OCI-M1 (cell line): ENCODE measurements around the gene STAU1.
"Not testable (repeated sequence)": the region's sequence is repeated elsewhere in the genome, so short reads cannot be mapped to it uniquely, and the experiment has no call there.

Source experiments
- DNase-seq: peaks from one replicate; lab custom pipeline; 2025; lab: John Stamatoyannopoulos, UW

Gene STAU1

DNA sequence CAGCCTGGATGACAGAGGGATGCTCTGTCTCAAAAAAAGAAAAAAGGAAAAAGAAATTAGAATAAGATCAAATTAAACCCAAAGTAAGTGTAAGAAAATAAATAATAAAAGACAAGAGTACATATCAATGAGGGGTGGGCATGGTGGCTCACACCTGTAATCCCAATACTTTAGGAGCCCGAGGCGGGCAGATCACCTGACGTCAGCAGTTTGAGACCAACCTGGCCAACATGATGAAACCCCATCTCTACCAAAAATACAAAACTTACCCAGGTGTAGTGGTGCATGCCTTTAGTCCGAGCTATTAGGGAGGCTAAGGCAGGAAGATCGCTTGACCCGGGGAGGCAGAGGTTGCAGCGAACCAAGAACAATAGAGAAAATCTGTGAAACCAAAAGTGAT is 14.9 kb upstream of the STAU1 start:
- DNase-seq = no peak

DNA sequence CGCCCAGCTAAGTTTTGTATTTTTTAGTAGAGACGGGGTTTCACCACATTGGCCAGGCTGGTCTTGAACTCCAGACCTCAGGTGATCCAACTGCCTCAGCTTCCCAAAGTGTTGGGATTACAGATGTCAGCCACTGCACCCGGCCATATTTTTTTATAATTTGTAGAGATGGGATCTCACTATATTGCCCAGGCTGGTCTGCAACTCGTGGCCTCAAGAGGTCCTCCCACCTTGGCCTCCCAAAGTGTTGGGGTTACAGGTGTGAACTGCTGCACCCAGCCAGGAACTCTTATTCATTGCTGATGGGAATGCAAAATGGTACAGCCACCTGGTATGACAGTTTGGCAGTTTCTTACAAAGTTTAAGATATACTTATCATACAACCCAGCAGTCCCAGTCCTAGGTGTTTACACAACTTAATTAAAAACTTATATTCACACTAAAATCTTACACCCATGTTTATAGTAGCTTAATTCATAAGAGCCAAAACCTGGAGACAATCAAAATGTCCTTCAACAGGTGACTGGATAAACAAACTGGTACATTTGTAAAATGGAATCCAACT is 11.7 kb upstream of the STAU1 start:
- no peak for DNase-seq

DNA sequence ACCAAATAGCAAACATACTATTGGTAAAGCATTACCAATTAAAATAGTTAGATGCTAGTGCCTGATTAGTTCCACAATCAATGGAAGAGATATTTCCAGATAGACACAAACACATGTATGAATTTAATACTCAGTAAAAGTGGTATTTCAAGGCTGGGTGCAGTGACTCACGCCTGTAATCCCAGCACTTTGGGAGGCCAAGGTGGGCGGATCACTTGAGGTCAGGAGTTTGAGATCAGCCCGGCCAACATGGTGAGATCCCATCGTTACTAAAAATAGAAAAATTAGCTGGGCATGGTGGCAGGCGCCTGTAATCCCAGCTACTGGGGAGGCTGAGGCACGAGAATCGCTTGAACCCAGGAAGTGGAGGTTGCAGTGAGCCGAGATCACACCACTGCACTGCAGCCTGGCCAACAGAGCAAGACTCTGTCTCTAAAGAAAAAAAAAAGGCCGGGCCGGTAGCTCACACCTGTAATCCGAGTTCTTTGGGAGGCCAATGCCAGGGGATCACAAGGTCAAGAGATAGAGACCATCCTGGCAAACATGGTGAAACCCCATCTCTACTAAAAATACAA is 4.9 kb upstream of the STAU1 start:
- DNase-seq = not testable (repeated sequence)

DNA sequence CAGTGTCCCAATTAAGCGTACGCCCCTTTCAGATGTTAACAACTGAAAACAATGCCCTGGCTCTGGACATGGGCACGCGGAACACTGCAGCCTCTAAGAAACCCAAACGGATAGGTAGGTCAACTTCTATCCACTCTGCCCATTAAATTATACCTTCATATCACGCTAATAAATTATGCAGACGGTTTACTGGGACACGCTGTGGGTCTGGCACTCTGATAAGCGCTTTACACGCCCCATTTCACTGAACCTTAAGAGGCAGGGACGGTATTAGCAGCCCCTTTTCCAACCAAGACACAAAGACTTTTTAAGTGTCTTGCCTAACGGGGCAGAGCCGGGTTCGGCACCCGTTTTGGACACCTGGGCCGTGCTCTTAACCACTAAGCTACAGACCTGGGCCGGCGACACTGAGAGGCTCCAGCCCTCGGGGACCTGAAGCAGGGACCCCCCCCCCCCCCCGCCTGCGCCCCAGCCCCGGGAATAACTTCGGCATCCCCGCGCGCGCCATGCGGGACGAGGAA is 744 bp downstream of the STAU1 start:
- peak; percentile 76 for DNase-seq

DNA sequence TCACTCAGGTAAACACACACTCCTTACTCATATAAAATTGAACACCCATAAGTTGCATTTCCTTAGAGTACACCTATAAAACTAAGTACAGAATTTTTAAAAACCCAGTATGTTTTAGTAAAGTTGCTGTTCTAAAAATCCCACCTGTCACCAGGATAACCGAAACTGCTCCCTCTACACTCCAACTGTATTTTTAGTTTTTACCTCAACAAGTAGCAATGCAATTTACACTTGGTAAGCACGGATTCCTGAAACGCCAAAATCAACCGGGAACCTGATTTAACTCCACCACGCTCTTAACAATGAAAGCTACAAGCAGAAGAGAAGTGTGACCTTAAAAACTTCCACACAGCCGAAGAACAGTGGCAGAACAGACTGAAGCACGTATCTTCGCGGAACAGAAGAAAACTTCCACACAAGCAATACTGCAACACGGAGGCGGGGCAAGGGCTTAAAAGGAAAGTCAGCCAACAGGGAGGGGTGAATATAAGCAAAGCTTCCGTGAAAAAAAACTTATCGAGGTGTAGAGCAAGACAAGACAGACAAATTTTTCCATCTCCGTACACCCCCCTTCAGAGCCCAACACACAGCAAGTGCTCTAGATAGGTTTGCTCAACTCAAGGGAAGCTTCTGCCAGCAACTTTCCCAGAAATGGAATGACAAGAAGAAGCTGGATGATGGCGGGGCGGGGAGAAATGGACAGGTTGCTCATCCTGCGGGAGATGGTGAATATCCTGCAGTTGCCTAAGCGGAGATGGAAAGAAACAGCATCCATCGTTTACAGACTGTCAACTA is 1.4 kb downstream of the STAU1 start:
- peak; percentile 83 for DNase-seq

DNA sequence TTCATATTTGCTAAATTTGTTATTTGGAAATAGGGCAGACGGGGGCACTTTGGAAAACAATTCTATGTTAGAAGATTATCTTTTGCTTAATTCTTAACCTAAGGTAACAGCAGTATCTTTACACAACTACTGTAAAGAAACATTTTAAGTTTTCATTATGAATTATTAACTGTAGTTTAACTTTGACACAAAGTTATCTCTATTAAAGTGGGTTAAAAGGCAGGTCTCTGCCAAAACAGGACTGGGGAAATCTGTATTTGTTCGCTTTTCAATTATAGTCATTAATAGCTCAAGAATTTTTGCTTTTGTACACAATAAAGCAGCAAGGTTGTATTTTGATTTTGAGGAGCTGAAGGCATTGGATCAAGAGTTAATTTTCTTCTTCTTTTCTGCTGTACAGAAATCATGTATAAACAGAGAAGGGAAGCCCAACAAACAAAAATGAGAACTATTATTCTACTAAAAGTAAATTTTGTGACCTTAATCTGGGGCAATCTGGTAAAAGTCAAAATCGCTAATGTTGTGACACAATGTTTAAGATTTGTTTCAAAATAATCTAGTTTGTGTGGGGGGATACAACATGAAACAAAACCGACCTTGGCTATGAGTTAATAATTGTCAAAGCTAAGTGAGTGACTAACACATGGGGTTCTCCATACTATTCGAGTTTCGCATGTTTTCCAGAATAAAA is 2.9 kb downstream of the STAU1 start:
- no peak for DNase-seq

DNA sequence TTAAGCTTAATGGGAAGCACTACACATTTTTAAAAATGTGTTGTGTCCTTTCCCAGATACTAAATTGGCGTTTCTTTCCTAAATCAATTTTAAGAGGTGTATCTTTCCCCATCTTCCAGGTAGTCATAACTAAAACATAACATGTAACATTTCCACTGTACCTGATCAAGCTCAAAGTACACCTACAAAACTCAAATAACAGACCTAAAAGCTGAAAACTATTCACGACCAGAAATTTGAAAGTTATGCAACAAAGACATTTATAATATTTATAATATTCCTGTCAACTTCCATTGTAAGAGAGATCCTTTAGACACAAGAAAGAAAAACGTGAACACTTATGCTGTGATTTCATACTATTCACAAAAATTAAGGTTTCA is 3.5 kb downstream of the STAU1 start:
- no peak for DNase-seq

DNA sequence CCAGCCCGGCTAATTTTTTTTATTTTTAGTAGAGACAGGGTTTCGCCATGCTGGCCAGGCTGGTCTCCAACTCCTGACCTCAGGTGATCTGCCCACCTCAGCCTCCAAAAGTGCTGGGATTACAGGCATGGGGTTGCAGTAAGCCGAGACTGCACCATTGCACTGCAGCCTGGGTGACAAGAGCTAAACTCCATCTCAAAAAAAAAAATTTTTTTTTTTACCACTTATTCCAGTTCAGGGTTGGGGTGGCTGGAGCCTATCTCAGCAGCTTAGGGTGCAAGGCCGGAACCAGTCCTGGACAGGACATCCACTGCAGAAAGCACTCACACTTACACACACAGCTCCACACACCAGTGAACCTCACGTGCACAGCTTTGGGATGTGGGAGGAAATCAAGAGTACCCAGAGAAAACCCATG is 4.0 kb downstream of the STAU1 start:
- not testable (repeated sequence) for DNase-seq

DNA sequence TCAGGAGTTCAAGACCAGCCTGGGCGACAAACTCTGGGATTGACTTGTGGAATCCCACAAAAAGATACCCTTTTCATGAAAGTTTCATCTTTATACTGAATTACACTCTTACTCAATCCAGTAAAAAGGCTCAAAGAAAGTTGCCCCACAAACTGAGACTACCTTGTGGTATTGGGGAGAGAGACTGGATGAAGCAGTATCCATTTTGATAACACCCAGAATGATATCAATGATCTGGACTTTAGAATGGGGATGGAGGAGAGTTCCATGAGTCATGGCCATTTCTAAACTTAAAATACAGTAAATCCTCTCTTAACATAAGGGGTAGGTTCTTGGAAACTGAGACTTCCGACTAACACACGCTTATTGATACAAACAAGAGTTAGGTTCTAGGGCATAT is 4.7 kb downstream of the STAU1 start:
- DNase-seq = no peak

DNA sequence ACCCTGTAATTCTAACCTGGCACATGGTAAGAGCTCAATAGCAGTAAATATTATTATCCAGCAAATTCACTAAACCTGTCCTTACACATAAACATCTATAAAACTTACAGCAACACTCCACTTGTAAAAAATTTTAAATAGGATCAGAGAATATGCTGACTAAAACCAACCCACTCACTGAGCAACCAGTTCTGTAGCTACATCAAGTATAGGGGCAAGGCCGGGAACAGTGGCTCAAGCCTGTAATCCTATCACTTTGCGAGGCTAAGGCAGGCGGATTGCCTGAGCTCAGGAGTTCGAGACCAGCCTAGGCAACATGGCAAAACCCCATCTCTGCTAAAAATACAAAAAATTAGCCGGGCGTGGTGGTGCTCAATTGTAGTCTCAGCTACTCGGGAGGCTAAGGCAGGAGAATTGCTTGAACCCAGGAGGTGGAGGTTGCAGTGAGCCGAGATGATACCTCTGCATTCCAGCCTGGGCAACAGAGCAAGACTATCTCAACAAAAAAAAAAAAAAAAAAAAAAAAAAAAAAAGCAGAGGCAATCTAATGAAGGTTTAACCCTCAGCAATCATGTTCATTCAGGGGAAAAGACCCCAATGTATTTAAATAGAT is 6.8 kb downstream of the STAU1 start:
- DNase-seq = no peak

DNA sequence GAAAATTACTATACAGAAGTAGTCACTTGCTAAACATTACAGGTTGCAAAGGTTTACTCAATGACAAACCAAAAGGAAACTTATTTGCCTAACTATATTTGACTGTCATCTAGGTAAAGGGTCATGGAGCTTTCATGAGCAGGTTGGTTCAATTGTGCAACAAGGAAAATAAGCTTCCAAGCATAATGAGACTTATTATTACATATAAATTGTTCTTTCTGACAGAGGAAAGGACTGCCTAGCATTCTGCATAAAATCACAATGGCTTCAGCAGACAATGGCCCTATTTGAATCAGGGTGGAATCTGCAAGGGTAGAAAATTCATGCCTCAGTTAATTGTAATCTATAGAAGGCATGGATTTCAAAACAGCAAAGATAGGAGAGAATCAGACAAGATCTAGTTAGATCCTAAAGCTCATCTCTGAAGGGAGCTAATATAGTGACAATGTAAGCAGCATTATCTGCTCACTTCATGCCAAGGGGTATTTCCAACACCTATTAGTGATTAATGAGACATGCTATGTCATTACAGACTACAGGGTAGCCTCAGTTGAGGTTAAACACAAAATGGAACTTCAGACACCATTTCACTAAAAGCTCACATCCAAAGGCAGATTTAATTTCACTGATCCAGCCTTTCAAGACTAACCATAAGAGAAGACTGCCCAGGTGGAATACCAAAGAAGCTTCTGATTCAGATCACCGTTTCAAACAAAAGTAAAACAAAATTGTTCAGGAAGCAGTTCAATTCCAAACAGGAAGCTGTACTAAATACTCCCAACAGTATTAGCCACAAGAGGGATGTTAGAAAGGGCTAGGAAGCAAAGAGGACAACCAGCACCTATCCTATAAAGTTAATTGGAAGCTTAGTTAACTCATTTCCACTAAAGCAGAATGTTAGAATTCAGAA is 8.5 kb downstream of the STAU1 start:
- DNase-seq = no peak

DNA sequence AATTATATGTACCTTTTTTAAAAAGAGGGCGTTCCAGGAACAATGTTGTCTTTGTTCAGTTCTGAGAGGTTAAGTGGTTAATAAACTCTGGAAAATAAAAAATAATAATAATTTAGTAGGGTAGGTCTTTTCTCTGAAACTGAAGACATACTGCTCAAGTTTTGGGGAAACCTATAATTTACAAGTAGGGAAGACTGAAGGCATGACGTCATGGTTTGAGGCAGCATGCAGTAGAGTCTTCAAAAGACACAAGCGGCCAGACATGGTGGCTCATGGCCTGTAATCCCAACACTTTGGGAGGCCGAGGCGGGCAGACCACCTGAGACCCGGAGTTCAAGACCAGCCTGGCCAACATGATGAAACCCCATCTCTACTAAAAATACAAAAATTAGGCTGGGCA is 14.0 kb downstream of the STAU1 start:
- no peak for DNase-seq

DNA sequence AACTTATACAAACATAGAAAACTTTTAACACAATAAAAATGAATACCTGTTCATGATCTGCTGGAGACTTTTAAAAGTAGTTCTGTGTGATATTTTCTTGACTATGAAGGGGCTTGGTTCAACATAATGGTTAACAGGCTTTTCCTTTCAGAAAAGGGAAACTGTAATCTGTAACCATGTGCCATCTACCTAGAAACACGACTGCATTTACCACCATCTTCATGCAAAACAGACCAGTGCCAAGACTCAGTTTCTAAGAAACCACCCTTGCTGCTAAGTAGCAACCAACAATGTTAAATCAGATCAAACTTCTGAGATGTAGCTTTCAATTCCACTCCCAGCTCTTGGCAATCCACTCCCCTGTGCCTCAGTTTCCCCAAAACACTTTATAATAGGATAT is 15.7 kb downstream of the STAU1 start:
- no peak for DNase-seq

DNA sequence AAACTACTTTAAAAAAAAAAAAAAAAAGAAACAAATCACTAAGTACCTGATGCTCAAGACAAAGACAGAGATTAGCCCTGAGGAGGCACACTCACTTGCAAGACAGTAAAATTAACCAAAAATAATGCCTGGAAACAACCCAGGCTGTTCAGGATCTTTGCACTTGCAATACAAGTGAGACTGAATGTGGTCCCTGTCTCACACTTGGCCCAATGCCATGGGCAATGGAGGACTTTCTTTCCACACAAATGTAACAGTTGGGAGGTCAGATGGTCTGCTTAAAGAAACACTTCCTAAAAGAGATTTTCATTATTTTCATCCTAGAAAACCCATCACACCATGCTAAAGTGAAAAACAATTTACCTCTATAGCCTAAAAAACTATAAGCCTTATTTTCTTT is 16.2 kb downstream of the STAU1 start:
- DNase-seq = no peak

DNA sequence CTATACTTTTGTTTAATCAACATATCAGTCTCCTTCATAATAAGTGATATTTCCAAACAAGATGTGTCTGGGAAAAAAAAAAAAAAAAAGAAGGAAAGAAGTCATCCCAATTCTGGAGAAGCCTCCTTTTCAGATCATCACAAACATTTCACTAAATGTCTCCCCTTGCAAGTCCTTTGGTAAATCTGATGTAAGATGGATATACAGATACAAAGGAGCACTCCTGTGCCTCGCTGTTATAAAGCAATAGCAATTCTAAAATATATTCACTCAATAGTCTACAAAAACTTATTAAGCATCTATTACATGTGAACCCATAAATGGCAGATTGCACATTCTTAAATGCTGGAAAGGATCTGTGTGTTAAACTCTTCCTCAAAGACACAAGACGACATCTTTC is 17.4 kb downstream of the STAU1 start:
- DNase-seq = no peak

DNA sequence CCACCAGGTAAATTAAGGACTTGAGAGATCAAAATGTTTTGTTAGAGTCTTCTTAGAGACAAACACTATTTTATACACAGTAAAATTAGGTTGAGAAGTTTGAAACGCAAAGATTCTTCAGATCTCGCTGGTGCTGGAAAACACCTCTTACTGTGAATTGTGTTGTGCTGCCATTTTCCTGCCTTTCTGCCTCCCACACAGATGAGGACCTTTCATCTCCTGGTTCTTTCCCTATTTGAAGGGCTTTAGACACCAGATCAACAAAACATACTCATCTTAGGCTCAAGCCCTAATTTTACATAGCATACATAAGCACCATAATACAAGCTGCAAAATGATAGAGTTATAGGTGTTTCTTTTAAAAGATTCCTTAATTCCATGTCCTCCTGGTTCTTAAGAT is 18.6 kb downstream of the STAU1 start:
- no peak for DNase-seq

DNA sequence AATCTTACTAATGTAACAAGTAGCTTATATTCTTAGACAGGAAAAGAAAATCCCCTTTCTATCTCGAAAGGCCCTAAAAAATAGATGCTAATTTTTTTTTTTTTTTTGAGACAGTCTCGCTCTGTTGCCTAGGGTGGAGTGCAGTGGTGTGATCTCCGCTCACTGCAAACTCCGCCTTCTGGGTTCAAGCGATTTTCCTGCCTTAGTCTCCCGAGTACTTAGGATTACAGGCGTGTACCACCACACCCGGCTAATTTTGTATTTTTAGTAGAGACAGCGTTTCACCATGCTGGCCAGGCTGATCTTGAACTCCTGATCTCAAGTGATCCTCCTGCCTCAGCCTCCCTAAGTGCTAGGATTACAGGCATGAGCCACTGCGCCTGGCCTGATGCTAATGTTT is 19.3 kb downstream of the STAU1 start:
- DNase-seq = not testable (repeated sequence)

DNA sequence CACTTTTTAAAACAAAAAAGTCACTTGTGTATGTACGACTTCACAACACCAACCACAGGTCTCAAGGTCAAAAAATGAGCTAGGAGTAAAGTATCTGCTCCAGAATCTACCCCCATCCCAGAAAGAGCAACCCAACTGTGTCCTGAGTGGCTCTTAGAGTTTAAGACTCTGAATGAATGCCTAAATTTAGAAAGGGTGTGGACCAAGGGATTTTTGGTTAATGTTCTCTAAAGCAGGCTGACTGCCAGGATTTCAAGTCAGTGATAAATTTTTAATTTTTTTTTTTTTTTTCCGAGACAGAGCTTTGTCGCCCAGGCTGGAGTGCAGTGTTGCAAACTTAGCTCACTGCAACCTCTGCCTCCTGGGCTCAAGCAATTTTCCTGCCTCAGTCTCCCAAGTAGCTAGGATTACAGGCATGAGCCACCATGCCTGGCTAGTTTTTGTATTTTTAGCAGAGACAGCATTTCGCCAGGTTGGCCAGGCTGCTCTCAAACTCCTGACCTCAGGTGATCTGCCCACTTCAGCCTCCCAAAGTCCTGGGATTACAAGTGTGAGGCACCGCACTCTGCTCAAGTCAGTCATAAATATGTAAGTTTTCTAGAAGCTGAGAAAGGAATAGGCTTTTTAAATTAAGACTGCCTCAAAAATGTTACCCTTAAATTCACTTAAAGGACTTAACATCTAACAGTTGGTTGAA is 20.2 kb downstream of the STAU1 start:
- DNase-seq = no peak

DNA sequence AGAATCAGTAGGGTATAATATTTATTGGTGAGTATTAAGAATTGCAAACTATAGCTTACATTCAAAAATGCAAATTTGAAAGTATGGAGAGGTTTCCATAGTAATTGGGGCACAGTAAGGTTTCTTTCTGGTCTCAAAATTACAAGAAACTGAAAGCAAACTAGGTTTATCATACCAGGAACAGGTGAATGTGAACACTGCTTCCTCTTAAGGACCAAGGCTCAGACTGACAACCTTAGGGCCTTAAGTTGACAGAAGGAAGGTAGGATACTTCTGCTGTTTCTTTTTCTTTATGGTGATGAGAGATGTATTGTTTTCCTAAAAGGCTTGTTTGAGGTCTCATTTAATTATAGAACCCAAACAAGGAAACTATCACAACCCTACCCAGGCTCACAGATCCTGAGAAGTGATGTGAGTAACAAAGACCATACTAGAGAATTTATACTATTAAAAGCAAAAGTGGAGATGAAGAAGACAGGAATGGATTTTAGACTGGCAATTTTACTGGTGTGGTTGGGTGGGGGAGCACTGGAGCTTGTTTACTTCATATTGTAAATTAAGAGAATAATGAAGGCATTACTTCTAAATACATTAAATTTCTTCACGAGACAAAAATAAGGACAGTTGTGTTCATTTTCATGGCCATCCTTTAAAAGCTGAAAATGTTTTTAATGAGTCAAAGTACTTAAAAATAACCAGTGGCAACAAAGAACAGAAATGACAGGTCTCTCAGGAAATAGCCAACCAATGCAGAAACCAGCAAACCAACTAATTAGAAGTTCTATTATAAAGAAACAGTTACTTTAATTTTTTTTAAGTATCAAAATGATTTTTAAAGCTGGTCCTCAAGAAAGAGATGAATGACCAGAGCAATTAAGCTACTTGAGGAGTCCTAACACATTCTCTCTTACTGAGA is 21.3 kb downstream of the STAU1 start:
- no peak for DNase-seq

DNA sequence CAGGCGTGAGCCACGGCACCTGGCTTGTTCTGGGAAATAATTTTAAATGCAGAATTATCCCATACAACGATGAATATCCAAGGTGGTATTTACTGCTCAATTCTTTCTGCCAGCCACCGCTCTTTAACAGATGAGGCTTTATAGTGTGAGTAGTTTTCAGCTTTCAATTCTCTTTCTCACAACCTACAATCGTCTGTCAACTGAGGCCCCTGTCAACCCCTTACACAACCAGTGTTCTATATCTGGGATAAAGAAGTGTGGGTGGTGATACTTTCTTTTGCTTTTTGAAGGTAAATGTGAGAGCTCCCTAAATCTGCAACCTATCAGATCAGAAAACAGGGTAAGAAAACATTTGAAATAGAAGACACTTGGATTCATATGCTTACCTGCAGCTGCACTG is 22.5 kb downstream of the STAU1 start:
- no peak for DNase-seq
